Vagina (tissue), 2 donors: ENCODE results near the gene CXADR.

Experiments
- POLR2AphosphoS5 ChIP-seq, 2 donors: sonication (generic); formaldehyde crosslinking; IDR thresholded peaks; one replicate each; pipeline ENCODE4 v1.9.0; 2017; ENCODE audit warnings: antibody characterized with exemption in 2 of 2, mild to moderate bottlenecking in 2 of 2, low read depth in 1 of 2; ENCODE audit not compliant: insufficient read depth in 1 of 2
- TF ChIP-seq, protein P1 (sequence below), 3 experiments: fragments of 450-650 bp in 2 of 3; fragments of 200-600 bp in 1 of 3; sonication (generic) in 1 of 3; IDR thresholded peaks; one replicate each; pipeline ENCODE4 v1.5.1; 2017 to 2019; ENCODE audit warnings: antibody characterized with exemption in 3 of 3, mild to moderate bottlenecking in 2 of 3, moderate library complexity in 2 of 3

DNA sequence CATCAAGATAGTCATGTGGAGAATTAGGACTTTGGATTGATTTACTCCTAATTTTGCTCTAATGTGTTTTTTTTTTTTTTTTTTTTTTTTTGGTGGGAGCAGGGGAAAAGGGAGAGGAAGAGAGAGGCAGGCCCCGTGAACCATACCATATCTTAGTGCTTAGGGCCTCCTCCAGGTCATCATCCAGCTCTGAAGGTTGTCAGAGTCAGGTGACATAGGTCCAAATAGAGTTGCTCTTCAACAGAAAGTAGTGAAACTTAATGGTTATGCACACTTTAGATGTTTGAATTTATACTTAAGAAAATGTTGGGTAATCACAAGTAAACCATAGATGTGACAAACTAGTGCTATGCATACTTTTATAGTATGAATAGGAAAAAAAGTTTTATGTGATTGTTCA is 32.2 kb downstream of the CXADR start:
- TF ChIP-seq, protein P1, sequence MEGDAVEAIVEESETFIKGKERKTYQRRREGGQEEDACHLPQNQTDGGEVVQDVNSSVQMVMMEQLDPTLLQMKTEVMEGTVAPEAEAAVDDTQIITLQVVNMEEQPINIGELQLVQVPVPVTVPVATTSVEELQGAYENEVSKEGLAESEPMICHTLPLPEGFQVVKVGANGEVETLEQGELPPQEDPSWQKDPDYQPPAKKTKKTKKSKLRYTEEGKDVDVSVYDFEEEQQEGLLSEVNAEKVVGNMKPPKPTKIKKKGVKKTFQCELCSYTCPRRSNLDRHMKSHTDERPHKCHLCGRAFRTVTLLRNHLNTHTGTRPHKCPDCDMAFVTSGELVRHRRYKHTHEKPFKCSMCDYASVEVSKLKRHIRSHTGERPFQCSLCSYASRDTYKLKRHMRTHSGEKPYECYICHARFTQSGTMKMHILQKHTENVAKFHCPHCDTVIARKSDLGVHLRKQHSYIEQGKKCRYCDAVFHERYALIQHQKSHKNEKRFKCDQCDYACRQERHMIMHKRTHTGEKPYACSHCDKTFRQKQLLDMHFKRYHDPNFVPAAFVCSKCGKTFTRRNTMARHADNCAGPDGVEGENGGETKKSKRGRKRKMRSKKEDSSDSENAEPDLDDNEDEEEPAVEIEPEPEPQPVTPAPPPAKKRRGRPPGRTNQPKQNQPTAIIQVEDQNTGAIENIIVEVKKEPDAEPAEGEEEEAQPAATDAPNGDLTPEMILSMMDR (IDR thresholded peaks at IDR 0.05), result no peak
- no peak for TF ChIP-seq POLR2AphosphoS5 (IDR thresholded peaks at IDR 0.05; ENCODE audit: insufficient read depth in 1 of 2, low read depth in 1 of 2)
